Measurements from ENCODE around the gene ART5.
"Not testable (repeated sequence)": the region's sequence is repeated elsewhere in the genome, so short reads cannot be mapped to it uniquely, and the experiment has no call there.

ART5 gene

DNA sequence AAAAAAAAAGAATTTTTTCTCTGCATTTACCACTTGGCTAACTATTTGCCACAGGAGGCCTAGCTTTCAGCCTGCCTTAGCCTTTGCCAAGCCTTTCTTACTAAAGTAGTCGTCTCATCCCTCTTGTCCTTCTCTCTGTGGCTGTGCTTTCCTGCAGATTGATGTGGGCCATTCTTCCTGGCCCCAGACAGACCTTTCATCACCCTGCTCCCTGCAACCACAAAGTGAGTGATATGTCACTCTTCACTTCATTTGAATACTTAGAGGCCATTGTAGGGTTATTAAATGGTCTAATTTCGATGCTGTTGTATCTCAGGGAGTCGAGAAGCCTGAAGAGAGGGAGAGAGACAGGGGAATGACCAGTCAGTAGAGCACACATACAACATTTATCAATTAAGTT is 37.6 kb downstream of the ART5 start:
- H3K27ac ChIP-seq, result no peak overlapping the region
- no peaks in the 10 kb centered on the region for H3K9me3 ChIP-seq (replicated peaks in 1 of 11)
- H3K4me3 ChIP-seq, result no peak overlapping the region
- TF ChIP-seq Cebpa-rat (IDR thresholded peaks at IDR 0.05), result no peak
- H3K27me3 ChIP-seq, result no peaks in the 10 kb centered on the region
- no peak overlapping the region for H3K4me2 ChIP-seq
- H4K20me1 ChIP-seq, result no peaks in the 10 kb centered on the region
- no peaks in the 10 kb centered on the region for H3K4me1 ChIP-seq
- no peak overlapping the region for H3K9ac ChIP-seq
- no peaks in the 10 kb centered on the region for H3K36me3 ChIP-seq

DNA sequence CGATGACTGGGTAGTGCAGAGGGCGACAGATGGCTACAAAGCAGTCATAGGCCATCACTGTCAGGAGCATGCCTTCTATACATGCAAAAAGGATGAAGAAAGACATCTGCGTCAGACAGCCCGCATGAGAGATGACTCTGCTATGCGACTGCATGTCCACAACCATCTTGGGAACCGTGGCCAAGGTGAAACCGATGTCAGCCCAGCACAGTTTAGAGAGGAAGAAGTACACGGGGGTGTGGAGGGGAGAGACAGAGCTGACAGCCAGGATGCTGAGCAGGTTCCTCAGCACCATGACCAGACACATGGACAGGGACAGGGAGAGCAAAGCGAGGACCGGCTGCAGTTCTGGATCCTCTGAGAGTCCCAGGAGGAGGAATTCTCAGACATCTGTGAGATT is 41.6 kb downstream of the ART5 start:
- not testable (repeated sequence) for H3K27ac ChIP-seq; H3K36me3 ChIP-seq; H4K20me1 ChIP-seq; H3K9me3 ChIP-seq (replicated peaks in 1 of 11); H3K4me3 ChIP-seq; H3K9ac ChIP-seq; H3K27me3 ChIP-seq; H3K4me1 ChIP-seq; H3K4me2 ChIP-seq

DNA sequence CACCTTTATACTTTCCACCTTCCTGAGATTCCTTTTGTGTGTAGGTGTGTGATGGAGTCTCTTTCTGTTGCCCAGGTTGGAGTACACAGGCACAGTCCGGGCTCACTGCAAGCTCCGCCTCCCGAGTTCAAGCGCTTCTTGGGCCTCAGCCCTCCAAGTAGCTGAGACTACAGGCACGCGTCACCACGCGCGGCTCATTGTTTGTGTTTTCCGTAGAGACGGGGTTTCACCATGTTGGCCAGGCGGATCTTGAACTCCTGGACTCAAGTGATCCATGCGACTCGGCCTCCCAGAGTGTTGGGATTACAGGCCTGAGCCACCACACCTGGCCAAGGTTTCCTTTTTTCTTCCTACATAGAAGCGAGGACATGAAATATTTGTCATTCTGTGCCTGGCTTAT is 44.0 kb downstream of the ART5 start:
- H3K4me1 ChIP-seq; H3K4me2 ChIP-seq; H3K9me3 ChIP-seq (replicated peaks in 1 of 11); H3K4me3 ChIP-seq; H3K36me3 ChIP-seq; H4K20me1 ChIP-seq; H3K27me3 ChIP-seq; H3K9ac ChIP-seq; H3K27ac ChIP-seq: not testable (repeated sequence)

DNA sequence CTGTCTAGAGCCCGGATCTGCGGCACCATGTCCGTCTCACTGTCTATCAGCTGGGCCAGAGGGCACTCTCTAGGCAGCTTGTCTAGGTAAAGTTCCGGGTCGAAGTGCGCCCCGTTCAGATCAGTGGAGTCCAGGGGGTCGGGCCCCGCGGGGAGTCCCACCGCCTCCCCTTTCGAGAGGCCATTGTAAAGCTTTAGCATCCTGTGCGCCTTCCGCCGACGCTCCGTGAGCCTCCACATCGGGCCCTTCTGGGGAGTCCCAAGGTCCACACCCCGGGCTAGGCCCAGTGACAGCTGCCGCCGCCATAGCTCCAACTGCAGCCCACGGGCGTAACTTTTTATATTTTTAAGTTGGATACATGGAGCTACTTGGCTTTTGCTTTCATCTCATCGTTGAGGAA is 50.5 kb downstream of the ART5 start:
- H3K4me3 ChIP-seq, H3K36me3 ChIP-seq, H3K9ac ChIP-seq: not testable (repeated sequence)

DNA sequence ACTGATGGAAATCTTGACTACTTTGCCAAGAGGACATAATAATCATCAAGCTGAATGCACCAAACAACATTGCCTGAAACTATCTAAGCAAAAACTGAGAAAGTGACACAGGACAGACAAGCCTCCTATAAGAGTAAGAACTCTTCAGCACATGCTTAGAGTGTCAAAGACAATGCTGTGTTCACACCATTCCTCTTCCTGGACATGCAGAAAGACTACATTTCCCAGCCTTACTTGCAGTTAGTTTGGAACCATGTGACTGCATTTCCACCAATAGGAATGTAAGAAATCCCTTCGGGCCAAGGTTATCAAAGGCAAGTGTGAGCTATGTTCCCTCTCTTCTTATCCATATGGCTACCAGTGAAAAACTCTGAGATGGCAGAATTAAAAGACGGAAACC is 51.6 kb downstream of the ART5 start:
- H3K9ac ChIP-seq; H3K27ac ChIP-seq; H3K4me3 ChIP-seq; H3K36me3 ChIP-seq; H3K4me1 ChIP-seq; H3K9me3 ChIP-seq (replicated peaks in 1 of 11); H3K4me2 ChIP-seq; H4K20me1 ChIP-seq; H3K27me3 ChIP-seq: not testable (repeated sequence)

More for the DNA sequence above, 50.5 kb downstream of the ART5 start:
- H3K27me3 ChIP-seq; H4K20me1 ChIP-seq; H3K9me3 ChIP-seq (replicated peaks in 1 of 11); H3K4me2 ChIP-seq; H3K27ac ChIP-seq; H3K4me1 ChIP-seq: not testable (repeated sequence)

DNA sequence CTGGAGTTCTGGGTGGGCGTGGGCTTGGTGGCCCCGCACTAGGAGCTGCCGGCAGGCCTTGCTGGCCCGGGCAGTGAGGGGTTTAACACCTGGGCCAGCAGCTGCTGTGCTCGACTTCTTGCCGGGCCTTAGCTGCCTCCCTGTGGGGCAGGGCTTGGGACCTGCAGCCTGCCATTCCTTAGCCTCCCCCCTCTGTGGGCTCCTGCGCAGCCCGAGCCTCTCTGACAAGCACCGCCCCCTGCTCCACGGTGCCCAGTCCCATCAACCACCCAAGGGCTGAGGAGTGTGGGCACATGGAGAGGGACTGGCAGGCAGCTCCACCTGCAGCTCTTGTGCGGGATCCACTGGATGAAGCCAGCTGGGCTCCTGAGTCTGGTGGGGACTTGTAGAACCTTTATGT is 53.0 kb downstream of the ART5 start:
- H3K4me3 ChIP-seq; H3K27me3 ChIP-seq; H3K4me2 ChIP-seq; H3K27ac ChIP-seq; H3K9ac ChIP-seq; H3K36me3 ChIP-seq; H3K9me3 ChIP-seq (replicated peaks in 1 of 11); H3K4me1 ChIP-seq; H4K20me1 ChIP-seq: not testable (repeated sequence)
